GM23248 (cell line): ENCODE results near the gene IQUB.

Experiments
- EZH2 ChIP-seq: fragments of 200-600 bp; sonication (generic); IDR thresholded peaks from 2 replicates; pipeline ENCODE4 v1.6.1; 2018; ENCODE audit warnings: antibody characterized with exemption, mild to moderate bottlenecking; ENCODE audit not compliant: insufficient read depth, poor library complexity, severe bottlenecking
- EZH2phosphoT487 ChIP-seq: fragments of 200-600 bp; sonication (generic); IDR thresholded peaks from 2 replicates; pipeline ENCODE4 v1.6.1; 2018; ENCODE audit warnings: antibody characterized with exemption, moderate library complexity, mild to moderate bottlenecking, low read depth; ENCODE audit not compliant: insufficient read depth

DNA sequence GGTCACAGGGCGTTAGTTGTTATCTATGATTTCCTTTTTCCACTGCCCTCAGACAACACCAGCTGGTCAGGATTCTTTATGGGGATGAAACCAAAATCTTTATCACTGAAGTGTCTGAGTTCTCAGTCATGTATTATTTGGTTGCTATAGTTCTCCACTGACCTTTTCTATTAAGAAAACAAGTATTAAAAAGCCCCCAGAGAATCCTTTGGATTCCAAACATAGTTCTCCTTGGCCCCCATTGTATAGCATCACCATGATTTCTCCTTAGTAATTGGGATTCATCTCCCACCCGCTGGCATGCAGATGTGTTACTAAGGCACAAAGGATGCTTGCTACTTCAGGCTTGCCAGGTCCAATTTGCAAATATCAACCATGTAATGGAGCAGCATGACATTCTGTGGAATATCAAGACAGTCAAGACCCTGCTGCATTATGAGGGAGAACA lies 94.3 kb downstream of the IQUB start:
- no peak for TF ChIP-seq EZH2
- TF ChIP-seq EZH2phosphoT487, result no peak
